SU-DHL-6 (cell line): ENCODE measurements around the gene TIMM44.

ENCODE experiments used
- H2AFZ ChIP-seq: fragments of 200-600 bp; sonication (generic); 2 replicates; pipeline ENCODE4 v1.6.1; 2014; ENCODE audit warnings: low read depth, mild to moderate bottlenecking, moderate library complexity, mixed read lengths, antibody characterized with exemption, low read length; ENCODE audit not compliant: severe bottlenecking
- H3F3A ChIP-seq: fragments of 200-600 bp; shearing (Covaris generic); 2 replicates; pipeline ENCODE4 v1.6.0; 2016; ENCODE audit warnings: antibody characterized with exemption, mild to moderate bottlenecking; ENCODE audit not compliant: insufficient read depth
- H3K27ac ChIP-seq: fragments of 200-600 bp; sonication (generic); 2 replicates; pipeline ENCODE4 v1.5.1; 2016; ENCODE audit warnings: low read depth, mild to moderate bottlenecking, low read length, moderate library complexity, mixed read lengths
- H3K27me3 ChIP-seq: fragments of 200-600 bp; sonication (generic), shearing (Covaris generic); 2 replicates; pipeline ENCODE4 v1.6.0; 2014; ENCODE audit warnings: mild to moderate bottlenecking, low read length
- H3K36me3 ChIP-seq: fragments of 200-600 bp; sonication (generic); 2 replicates; pipeline ENCODE4 v1.6.1; 2014; ENCODE audit warnings: mild to moderate bottlenecking, low read length, mixed read lengths
- H3K4me2 ChIP-seq: fragments of 300-600, 200-600 bp; shearing (Covaris generic), sonication (generic); 2 replicates; pipeline ENCODE4 v1.6.0; 2014; ENCODE audit warnings: low read length, low read depth, mild to moderate bottlenecking; ENCODE audit not compliant: poor library complexity, severe bottlenecking
- H3K4me3 ChIP-seq: fragments of 200-600 bp; sonication (generic); 2 replicates; pipeline ENCODE4 v1.5.1; 2014; ENCODE audit warnings: antibody characterized with exemption, low read length, mild to moderate bottlenecking, mixed read lengths; ENCODE audit not compliant: insufficient read depth, poor library complexity, severe bottlenecking
- H3K79me2 ChIP-seq: fragments of 200-600 bp; sonication (generic); 2 replicates; pipeline ENCODE4 v1.6.1; 2014; ENCODE audit warnings: mild to moderate bottlenecking, low read length, moderate library complexity; ENCODE audit not compliant: insufficient read depth
- H3K9ac ChIP-seq: fragments of 200-600 bp; sonication (generic); 2 replicates; pipeline ENCODE4 v1.7.0; 2014; ENCODE audit warnings: mild to moderate bottlenecking, low read length
- H3K9me2 ChIP-seq: fragments of 200-600 bp; sonication (generic); replicated peaks from 2 replicates; pipeline ENCODE4 v1.6.1; 2014; ENCODE audit warnings: low read length; ENCODE audit not compliant: insufficient read depth
- H3K9me3 ChIP-seq: fragments of 200-600 bp; sonication (generic); 2 replicates; pipeline ENCODE4 v1.6.1; 2014; ENCODE audit warnings: low read length, mixed read lengths; ENCODE audit not compliant: insufficient read depth
- H4K20me1 ChIP-seq: fragments of 200-600 bp; sonication (generic); 2 replicates; pipeline ENCODE4 v1.6.1; 2014; ENCODE audit warnings: low read depth, mild to moderate bottlenecking, antibody characterized with exemption, low read length, moderate library complexity, mixed read lengths
- CTCF ChIP-seq: fragments of 200-600 bp; sonication (generic); IDR thresholded peaks from one replicate; pipeline ENCODE4 v1.5.1; 2017; ENCODE audit warnings: antibody characterized with exemption, mild to moderate bottlenecking, low read length, moderate library complexity; ENCODE audit not compliant: insufficient read depth, poor library complexity, severe bottlenecking
- EZH2phosphoT487 ChIP-seq: fragments of 200-600 bp; sonication (generic), shearing (Covaris generic); conservative IDR thresholded peaks from 2 replicates; pipeline ENCODE4 v1.6.1; 2018; ENCODE audit warnings: mild to moderate bottlenecking, antibody characterized with exemption, low read length, moderate library complexity, mixed read lengths

Gene TIMM44

GRCh38 chr19:7883796-7884570 is 59.5 kb downstream of the TIMM44 start:
- no peak overlapping the region for H3K9ac ChIP-seq
- no peak overlapping the region for H3K4me2 ChIP-seq
- no peaks in the 10 kb centered on the region for H3K36me3 ChIP-seq
- no peaks in the 10 kb centered on the region for H3K27me3 ChIP-seq
- H3K9me2 ChIP-seq = no peaks in the 10 kb centered on the region
- no peak overlapping the region for H3K4me3 ChIP-seq
- H3F3A ChIP-seq = no peaks in the 10 kb centered on the region
- no peak overlapping the region for H3K27ac ChIP-seq
- H3K9me3 ChIP-seq = no peaks in the 10 kb centered on the region
- no peaks in the 10 kb centered on the region for H3K79me2 ChIP-seq
- H2AFZ ChIP-seq = no peak overlapping the region
- TF ChIP-seq CTCF = no peak
- TF ChIP-seq EZH2phosphoT487 = no peak
- H4K20me1 ChIP-seq = no peaks in the 10 kb centered on the region

GRCh38 chr19:7883105-7883504 is 60.4 kb downstream of the TIMM44 start:
- TF ChIP-seq EZH2phosphoT487 (no peak), CTCF (no peak)

GRCh38 chr19:7881910-7882309 is 61.6 kb downstream of the TIMM44 start:
- H3K9me3 ChIP-seq = no peaks in the 10 kb centered on the region
- no peak overlapping the region for H3K27ac ChIP-seq
- H3K36me3 ChIP-seq = no peaks in the 10 kb centered on the region
- no peak overlapping the region for H3K4me3 ChIP-seq
- no peak overlapping the region for H2AFZ ChIP-seq
- no peaks in the 10 kb centered on the region for H4K20me1 ChIP-seq
- H3K9me2 ChIP-seq = no peaks in the 10 kb centered on the region
- no peaks in the 10 kb centered on the region for H3K79me2 ChIP-seq
- no peaks in the 10 kb centered on the region for H3F3A ChIP-seq
- no peak overlapping the region for H3K9ac ChIP-seq
- no peaks in the 10 kb centered on the region for H3K27me3 ChIP-seq
- no peak overlapping the region for H3K4me2 ChIP-seq
- TF ChIP-seq EZH2phosphoT487 (no peak), CTCF (no peak)

More at GRCh38 chr19:7883105-7883504, 60.4 kb downstream of the TIMM44 start:
- H3F3A ChIP-seq = no peaks in the 10 kb centered on the region
- H3K9me3 ChIP-seq = no peaks in the 10 kb centered on the region
- H3K36me3 ChIP-seq = no peaks in the 10 kb centered on the region
- H3K9me2 ChIP-seq = no peaks in the 10 kb centered on the region
- H2AFZ ChIP-seq = no peak overlapping the region
- no peak overlapping the region for H3K9ac ChIP-seq
- H3K27me3 ChIP-seq = no peaks in the 10 kb centered on the region
- no peak overlapping the region for H3K27ac ChIP-seq
- H3K4me2 ChIP-seq = no peak overlapping the region
- no peaks in the 10 kb centered on the region for H3K79me2 ChIP-seq
- H4K20me1 ChIP-seq = no peaks in the 10 kb centered on the region
- no peak overlapping the region for H3K4me3 ChIP-seq
